Ovary (tissue), 3 donors: Measurements from ENCODE around the gene DLG1.

Experiments used
- EP300 ChIP-seq: sonication (generic); formaldehyde crosslinking; IDR thresholded peaks from one replicate; pipeline ENCODE4 v1.6.1; 2017; ENCODE audit warnings: antibody characterized with exemption
- POLR2A ChIP-seq: fragments of 450-650 bp; IDR thresholded peaks from one replicate; pipeline ENCODE4 v1.6.1; 2017; ENCODE audit warnings: antibody characterized with exemption, mild to moderate bottlenecking, moderate library complexity
- TF ChIP-seq, protein P1 (sequence below), 3 donors: fragments of 450-650 bp in 2 of 3; fragments of 200-600 bp in 1 of 3; IDR thresholded peaks; one replicate each; pipeline versions ENCODE4 v1.5.1 to v1.8.0; 2016 to 2022; ENCODE audit warnings: antibody characterized with exemption in 3 of 3, mild to moderate bottlenecking in 1 of 3
- donor health status: DM: no; HTN: no; CAD: no.

GRCh38 chr3:197331131-197331530, 32.7 kb upstream of the DLG1 start:
- TF ChIP-seq, protein P1, sequence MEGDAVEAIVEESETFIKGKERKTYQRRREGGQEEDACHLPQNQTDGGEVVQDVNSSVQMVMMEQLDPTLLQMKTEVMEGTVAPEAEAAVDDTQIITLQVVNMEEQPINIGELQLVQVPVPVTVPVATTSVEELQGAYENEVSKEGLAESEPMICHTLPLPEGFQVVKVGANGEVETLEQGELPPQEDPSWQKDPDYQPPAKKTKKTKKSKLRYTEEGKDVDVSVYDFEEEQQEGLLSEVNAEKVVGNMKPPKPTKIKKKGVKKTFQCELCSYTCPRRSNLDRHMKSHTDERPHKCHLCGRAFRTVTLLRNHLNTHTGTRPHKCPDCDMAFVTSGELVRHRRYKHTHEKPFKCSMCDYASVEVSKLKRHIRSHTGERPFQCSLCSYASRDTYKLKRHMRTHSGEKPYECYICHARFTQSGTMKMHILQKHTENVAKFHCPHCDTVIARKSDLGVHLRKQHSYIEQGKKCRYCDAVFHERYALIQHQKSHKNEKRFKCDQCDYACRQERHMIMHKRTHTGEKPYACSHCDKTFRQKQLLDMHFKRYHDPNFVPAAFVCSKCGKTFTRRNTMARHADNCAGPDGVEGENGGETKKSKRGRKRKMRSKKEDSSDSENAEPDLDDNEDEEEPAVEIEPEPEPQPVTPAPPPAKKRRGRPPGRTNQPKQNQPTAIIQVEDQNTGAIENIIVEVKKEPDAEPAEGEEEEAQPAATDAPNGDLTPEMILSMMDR (IDR thresholded peaks at IDR 0.05): no peak
- TF ChIP-seq POLR2A (no peak), EP300 (no peak)
